WTC11 (cell line): ENCODE data around the gene SMARCC2. TPM values are rescaled to one million over a fixed set of nuclear protein-coding genes. Genes with fewer than 3 reads are reported as not detected.

ENCODE experiments used
- ATAC-seq: fragments of 200-7000 bp; cut with Tn5 transposase; 2 replicates; pipeline ENCODE4 v1.10.0; 2021; ENCODE audit warnings: mild to moderate bottlenecking, moderate library complexity
- CTCF ChIA-PET: fragments of 300-600 bp; sonication (Branson Sonifier 250); formaldehyde crosslinking; loops from one replicate; lab custom pipeline; 2021; ENCODE audit warnings: antibody characterized with exemption; lab: Charles Lee
- POLR2A ChIA-PET: fragments of 350-600 bp; sonication (Branson Sonifier 250); formaldehyde crosslinking; loops from one replicate; lab custom pipeline; 2021; ENCODE audit warnings: antibody characterized with exemption; lab: Charles Lee
- DNase-seq: peaks from one replicate; pipeline ENCODE4 v3.0.0; 2021; ENCODE audit warnings: low spot score
- H3K27ac Mint-ChIP-seq: 2 replicates; pipeline ENCODE4 v1.8.0; 2021; ENCODE audit warnings: mixed read lengths
- H3K27me3 Mint-ChIP-seq: 2 replicates; pipeline ENCODE4 v1.8.0; 2021; ENCODE audit warnings: low read depth, mild to moderate bottlenecking, moderate library complexity, mixed read lengths
- H3K36me3 Mint-ChIP-seq: 2 replicates; pipeline ENCODE4 v1.8.0; 2021; ENCODE audit warnings: mixed read lengths
- H3K4me1 Mint-ChIP-seq: 2 replicates; pipeline ENCODE4 v1.8.0; 2022; ENCODE audit warnings: mixed read lengths
- H3K4me3 Mint-ChIP-seq: 2 replicates; pipeline ENCODE4 v1.8.0; 2021; ENCODE audit warnings: mild to moderate bottlenecking, moderate library complexity, mixed read lengths
- H3K9me3 Mint-ChIP-seq: 2 replicates; pipeline ENCODE4 v1.8.0; 2021; ENCODE audit warnings: mixed read lengths
- AR ChIP-seq: fragments of 250-450 bp; sonication (Bioruptor Pico); IDR thresholded peaks from 2 replicates; pipeline ENCODE4 v1.9.0; 2021; ENCODE audit warnings: mild to moderate bottlenecking
- EMX1 ChIP-seq: fragments of 250-450 bp; sonication (Bioruptor Pico); IDR thresholded peaks from 2 replicates; pipeline ENCODE4 v1.8.0; 2021; ENCODE audit warnings: mild to moderate bottlenecking
- GRHL2 ChIP-seq: fragments of 250-450 bp; sonication (Bioruptor Pico); IDR thresholded peaks from 2 replicates; pipeline ENCODE4 v1.8.0; 2022; ENCODE audit warnings: mild to moderate bottlenecking, moderate library complexity; ENCODE audit not compliant: insufficient replicate concordance, severe bottlenecking
- MXD4 ChIP-seq: fragments of 250-450 bp; sonication (Bioruptor Pico); IDR thresholded peaks from 2 replicates; pipeline ENCODE4 v1.8.0; 2021; ENCODE audit warnings: mild to moderate bottlenecking, moderate library complexity, borderline replicate concordance
- NR1H2 ChIP-seq: sonication (generic); formaldehyde crosslinking; IDR thresholded peaks from 2 replicates; pipeline ENCODE4 v1.9.0; 2021; ENCODE audit warnings: mild to moderate bottlenecking, moderate library complexity, missing genetic modification reagents
- PRRX2 ChIP-seq: fragments of 250-450 bp; sonication (Bioruptor Pico); IDR thresholded peaks from 2 replicates; pipeline ENCODE4 v1.8.0; 2021; ENCODE audit warnings: mild to moderate bottlenecking
- STAT6 ChIP-seq: sonication (generic); formaldehyde crosslinking; conservative IDR thresholded peaks from 2 replicates; pipeline ENCODE4 v1.8.1; 2023; ENCODE audit warnings: mild to moderate bottlenecking, low read depth, missing genetic modification reagents, moderate library complexity
- ZNF232 ChIP-seq: sonication (generic); formaldehyde crosslinking; IDR thresholded peaks from 2 replicates; pipeline ENCODE4 v1.8.0; 2022; ENCODE audit warnings: mild to moderate bottlenecking, missing genetic modification reagents
- ZNF416 ChIP-seq: fragments of 250-450 bp; sonication (Bioruptor Pico); IDR thresholded peaks from 2 replicates; pipeline ENCODE4 v1.9.0; 2021; ENCODE audit warnings: mild to moderate bottlenecking, inconsistent platforms
- ZNF425 ChIP-seq: fragments of 250-450 bp; sonication (Bioruptor Pico); conservative IDR thresholded peaks from 2 replicates; pipeline ENCODE4 v1.9.0; 2021; ENCODE audit warnings: mild to moderate bottlenecking
- total RNA-seq: library from RNA; stranded (reverse); gene quantifications from 3 replicates; pipeline ENCODE4 v1.2.3, GENCODE V29; 2021
- TF ChIP-seq, protein P1 (sequence below): sonication (generic); formaldehyde crosslinking; IDR thresholded peaks from 2 replicates; pipeline ENCODE4 v1.8.1; 2022; ENCODE audit warnings: low read depth, missing genetic modification reagents, borderline replicate concordance
- TF ChIP-seq, protein P2 (sequence below): sonication (generic); formaldehyde crosslinking; IDR thresholded peaks from 2 replicates; pipeline ENCODE4 v1.8.0; 2023; ENCODE audit warnings: missing genetic modification reagents
- TF ChIP-seq, protein P3 (sequence below): fragments of 250-450 bp; sonication (Bioruptor Pico); IDR thresholded peaks from 2 replicates; pipeline ENCODE4 v1.9.0; 2021; ENCODE audit warnings: mild to moderate bottlenecking, borderline replicate concordance

SMARCC2 gene
- total RNA-seq, 1 experiment from 2014 or later = 76.8 TPM

DNA sequence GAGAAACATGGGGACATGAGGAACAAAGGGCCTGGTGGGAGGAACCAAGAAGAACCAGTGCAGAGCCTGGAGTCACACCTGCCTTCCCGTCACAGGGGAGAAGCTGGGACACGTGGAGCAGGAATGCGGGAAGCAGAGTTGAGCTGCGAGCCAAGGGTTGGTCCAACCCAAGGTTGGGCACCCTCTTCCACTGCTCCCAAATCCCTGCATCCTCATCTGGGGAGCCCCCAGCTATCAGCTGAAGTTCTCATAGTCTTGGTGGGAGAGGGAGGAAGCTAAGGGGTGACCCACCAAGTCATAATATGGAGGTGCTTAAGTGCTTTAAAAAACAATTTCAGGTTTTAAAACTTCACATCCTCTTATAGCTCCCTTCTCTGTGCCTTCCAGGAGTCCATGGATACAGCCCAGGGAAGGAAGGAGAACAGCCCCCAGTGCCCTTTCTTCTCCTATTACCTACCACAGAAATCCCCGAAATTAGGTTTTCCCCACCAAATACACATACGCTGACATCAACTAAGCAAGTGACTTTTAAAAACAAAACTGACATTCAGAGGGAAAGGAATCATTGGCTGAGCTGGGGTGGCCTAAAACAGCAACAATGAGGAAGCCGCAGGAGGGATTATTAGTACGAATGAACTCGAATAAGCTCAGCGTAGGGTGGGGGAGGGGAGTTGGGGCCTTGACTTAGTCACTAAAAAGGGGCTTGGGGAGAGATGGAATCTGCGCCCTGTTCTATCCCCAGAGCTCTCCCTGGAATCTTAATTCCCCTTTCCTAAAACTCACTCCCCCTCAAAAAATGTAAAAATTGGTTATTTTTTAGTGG lies 26.6 kb downstream of the SMARCC2 start (continued):
- TF ChIP-seq, protein P1, sequence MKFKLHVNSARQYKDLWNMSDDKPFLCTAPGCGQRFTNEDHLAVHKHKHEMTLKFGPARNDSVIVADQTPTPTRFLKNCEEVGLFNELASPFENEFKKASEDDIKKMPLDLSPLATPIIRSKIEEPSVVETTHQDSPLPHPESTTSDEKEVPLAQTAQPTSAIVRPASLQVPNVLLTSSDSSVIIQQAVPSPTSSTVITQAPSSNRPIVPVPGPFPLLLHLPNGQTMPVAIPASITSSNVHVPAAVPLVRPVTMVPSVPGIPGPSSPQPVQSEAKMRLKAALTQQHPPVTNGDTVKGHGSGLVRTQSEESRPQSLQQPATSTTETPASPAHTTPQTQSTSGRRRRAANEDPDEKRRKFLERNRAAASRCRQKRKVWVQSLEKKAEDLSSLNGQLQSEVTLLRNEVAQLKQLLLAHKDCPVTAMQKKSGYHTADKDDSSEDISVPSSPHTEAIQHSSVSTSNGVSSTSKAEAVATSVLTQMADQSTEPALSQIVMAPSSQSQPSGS (CRISPR knock-in tag) = no peak
- TF ChIP-seq ZNF425 (peak; percentile 75; the same call in 1 of the 2 replicates), PRRX2 (peak; percentile 75; the same call in 1 of the 2 replicates), EMX1 (CRISPR knock-in tag) (peak; percentile 65; the same call in 1 of the 2 replicates)
- TF ChIP-seq, protein P2, sequence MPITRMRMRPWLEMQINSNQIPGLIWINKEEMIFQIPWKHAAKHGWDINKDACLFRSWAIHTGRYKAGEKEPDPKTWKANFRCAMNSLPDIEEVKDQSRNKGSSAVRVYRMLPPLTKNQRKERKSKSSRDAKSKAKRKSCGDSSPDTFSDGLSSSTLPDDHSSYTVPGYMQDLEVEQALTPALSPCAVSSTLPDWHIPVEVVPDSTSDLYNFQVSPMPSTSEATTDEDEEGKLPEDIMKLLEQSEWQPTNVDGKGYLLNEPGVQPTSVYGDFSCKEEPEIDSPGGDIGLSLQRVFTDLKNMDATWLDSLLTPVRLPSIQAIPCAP (CRISPR knock-in tag) = no peak
- TF ChIP-seq, protein P3, sequence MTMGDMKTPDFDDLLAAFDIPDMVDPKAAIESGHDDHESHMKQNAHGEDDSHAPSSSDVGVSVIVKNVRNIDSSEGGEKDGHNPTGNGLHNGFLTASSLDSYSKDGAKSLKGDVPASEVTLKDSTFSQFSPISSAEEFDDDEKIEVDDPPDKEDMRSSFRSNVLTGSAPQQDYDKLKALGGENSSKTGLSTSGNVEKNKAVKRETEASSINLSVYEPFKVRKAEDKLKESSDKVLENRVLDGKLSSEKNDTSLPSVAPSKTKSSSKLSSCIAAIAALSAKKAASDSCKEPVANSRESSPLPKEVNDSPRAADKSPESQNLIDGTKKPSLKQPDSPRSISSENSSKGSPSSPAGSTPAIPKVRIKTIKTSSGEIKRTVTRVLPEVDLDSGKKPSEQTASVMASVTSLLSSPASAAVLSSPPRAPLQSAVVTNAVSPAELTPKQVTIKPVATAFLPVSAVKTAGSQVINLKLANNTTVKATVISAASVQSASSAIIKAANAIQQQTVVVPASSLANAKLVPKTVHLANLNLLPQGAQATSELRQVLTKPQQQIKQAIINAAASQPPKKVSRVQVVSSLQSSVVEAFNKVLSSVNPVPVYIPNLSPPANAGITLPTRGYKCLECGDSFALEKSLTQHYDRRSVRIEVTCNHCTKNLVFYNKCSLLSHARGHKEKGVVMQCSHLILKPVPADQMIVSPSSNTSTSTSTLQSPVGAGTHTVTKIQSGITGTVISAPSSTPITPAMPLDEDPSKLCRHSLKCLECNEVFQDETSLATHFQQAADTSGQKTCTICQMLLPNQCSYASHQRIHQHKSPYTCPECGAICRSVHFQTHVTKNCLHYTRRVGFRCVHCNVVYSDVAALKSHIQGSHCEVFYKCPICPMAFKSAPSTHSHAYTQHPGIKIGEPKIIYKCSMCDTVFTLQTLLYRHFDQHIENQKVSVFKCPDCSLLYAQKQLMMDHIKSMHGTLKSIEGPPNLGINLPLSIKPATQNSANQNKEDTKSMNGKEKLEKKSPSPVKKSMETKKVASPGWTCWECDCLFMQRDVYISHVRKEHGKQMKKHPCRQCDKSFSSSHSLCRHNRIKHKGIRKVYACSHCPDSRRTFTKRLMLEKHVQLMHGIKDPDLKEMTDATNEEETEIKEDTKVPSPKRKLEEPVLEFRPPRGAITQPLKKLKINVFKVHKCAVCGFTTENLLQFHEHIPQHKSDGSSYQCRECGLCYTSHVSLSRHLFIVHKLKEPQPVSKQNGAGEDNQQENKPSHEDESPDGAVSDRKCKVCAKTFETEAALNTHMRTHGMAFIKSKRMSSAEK (CRISPR knock-in tag) = 0 out of 2 replicates have a peak, but pooled peaks have one; percentile 55

GRCh38 chr12:56161690-56162351 lies 27.5 kb downstream of the SMARCC2 start:
- POLR2A ChIA-PET = interaction anchor here (0.7 to 7.2 kb wide), 10 partner anchors 10 to 1862 kb away, joined by 3 to 104 read pairs (median 12); partner anchors contain the start of genes ESYT1, MYL6B, PA2G4 and RNF41
- peak overlapping the region; percentile 7; the same call in 1 of the 2 replicates for H3K4me3 Mint-ChIP-seq
- ATAC-seq = no peak
- H3K36me3 Mint-ChIP-seq = peaks cover 67% of the 10 kb centered on the region
- CTCF ChIA-PET = interaction anchor here (1.2 to 3.4 kb wide), 6 partner anchors 10 to 43 kb away, joined by 3 to 21 read pairs (median 12); partner anchors contain the start of genes ESYT1, MYL6B, SMARCC2 and ZC3H10
- peak overlapping the region; percentile 95 for H3K27ac Mint-ChIP-seq
- no peaks in the 10 kb centered on the region for H3K9me3 Mint-ChIP-seq
- H3K27me3 Mint-ChIP-seq = no peaks in the 10 kb centered on the region
- DNase-seq = no peak
- peaks cover 49% of the 10 kb centered on the region for H3K4me1 Mint-ChIP-seq
- peak; percentile 64; the same call in 1 of the 2 replicates for TF ChIP-seq ZNF416 (CRISPR knock-in tag)
- no peak for TF ChIP-seq NR1H2 (CRISPR knock-in tag)
- no peak for TF ChIP-seq ZNF232 (CRISPR knock-in tag)
- no peak for TF ChIP-seq GRHL2
- TF ChIP-seq EMX1 (CRISPR knock-in tag) = peak; percentile 72; the same call in 1 of the 2 replicates
- TF ChIP-seq ZNF425 = no peak; the same call in 1 of the 2 replicates
- TF ChIP-seq MXD4 (CRISPR knock-in tag) = no peak
- no peak for TF ChIP-seq AR (CRISPR knock-in tag)
- no peak for TF ChIP-seq STAT6 (CRISPR knock-in tag)
